H1 (cell line): Measurements from ENCODE around the gene USP24.

Source experiments
- BACH1 ChIP-seq: IDR thresholded peaks from 2 replicates; pipeline ENCODE4 v1.6.1; 2012; ENCODE audit warnings: low read length, improper control_type of control experiment
- BCL11A ChIP-seq, 2 experiments: IDR thresholded peaks; one replicate each; pipeline ENCODE4 v1.6.1; 2011; ENCODE audit warnings: low read depth in 2 of 2, low read length in 2 of 2, mild to moderate bottlenecking in 2 of 2
- BRCA1 ChIP-seq: IDR thresholded peaks from 2 replicates; pipeline ENCODE4 v1.6.1; 2012; ENCODE audit warnings: low read depth, low read length, improper control_type of control experiment
- CEBPB ChIP-seq: IDR thresholded peaks from 2 replicates; pipeline ENCODE4 v1.6.1; 2012; ENCODE audit warnings: low read depth, low read length
- CTCF ChIP-seq, 3 experiments: IDR thresholded peaks; 1 replicate in 2 of 3; 2 replicates in 1 of 3; pipeline versions ENCODE4 v1.5.1 to v1.6.1; 2011; ENCODE audit warnings: low read length in 3 of 3, mild to moderate bottlenecking in 3 of 3, inconsistent platforms in 2 of 3, low read depth in 1 of 3, moderate library complexity in 1 of 3; ENCODE audit not compliant: insufficient read depth in 1 of 3; ENCODE audit errors: control extremely low read depth in 1 of 3
- MAX ChIP-seq: IDR thresholded peaks from 2 replicates; pipeline ENCODE4 v1.6.1; 2012; ENCODE audit warnings: inconsistent platforms
- POLR2A ChIP-seq, 2 experiments: IDR thresholded peaks; 1 replicate in 1 of 2; 2 replicates in 1 of 2; pipeline ENCODE4 v1.6.1; 2011; ENCODE audit warnings: low read depth in 2 of 2, low read length in 2 of 2, mild to moderate bottlenecking in 2 of 2; ENCODE audit errors: control extremely low read depth in 1 of 2
- SIX5 ChIP-seq: IDR thresholded peaks from 2 replicates; pipeline ENCODE4 v1.6.1; 2011; ENCODE audit warnings: mild to moderate bottlenecking, low read depth, low read length
- SUZ12 ChIP-seq: fragments of 200-600 bp; sonication (generic); IDR thresholded peaks from 2 replicates; pipeline ENCODE4 v1.6.1; 2012; ENCODE audit warnings: mild to moderate bottlenecking, inconsistent platforms, low read length, moderate library complexity, mixed read lengths
- TEAD4 ChIP-seq: IDR thresholded peaks from 2 replicates; pipeline ENCODE4 v1.6.1; 2012; ENCODE audit warnings: low read depth, low read length, inconsistent platforms, mixed read lengths

- TF ChIP-seq BACH1 = no peak
- TF ChIP-seq POLR2A (IDR thresholded peaks at IDR 0.05; ENCODE audit: control extremely low read depth in 1 of 2, low read depth in 2 of 2, low read length in 2 of 2) = no peak
- TF ChIP-seq BRCA1 = no peak
- TF ChIP-seq BCL11A (IDR thresholded peaks at IDR 0.05; ENCODE audit: low read depth in 2 of 2, low read length in 2 of 2) = no peak
- TF ChIP-seq MAX = no peak
- no peak for TF ChIP-seq CTCF (IDR thresholded peaks at IDR 0.05; ENCODE audit: control extremely low read depth in 1 of 3, insufficient read depth in 1 of 3, low read depth in 1 of 3, low read length in 3 of 3)
- TF ChIP-seq CEBPB = no peak
- no peak for TF ChIP-seq TEAD4
- TF ChIP-seq SIX5 = no peak
- no peak for TF ChIP-seq SUZ12
Measured at GRCh38 chr1:55052221-55053142, 162.7 kb downstream of the USP24 start.
